K562 (cell line): Measurements from ENCODE around the gene KRTAP15-1. TPM values are rescaled to one million over a fixed set of nuclear protein-coding genes. Genes with fewer than 3 reads are reported as not detected.

Experiments used
- ATAC-seq: fragments of 200-7000 bp; cut with Tn5 transposase; 3 replicates; pipeline ENCODE4 v1.9.1; 2020; ENCODE audit warnings: moderate library complexity
- BruUV-seq: library from RNA; stranded (reverse); fragments of 400-500 nt; replicated peaks from 2 replicates; lab custom pipeline; 2021; lab: Mats Ljungman, UMichigan
- CTCF ChIA-PET: fragments of 300-600 bp; formaldehyde crosslinking; extraction: SDS; loops from one replicate; lab custom pipeline; 2021; ENCODE audit warnings: low intra/inter-chr PET ratio; lab: Yijun Ruan, JAX
- POLR2A ChIA-PET: fragments of 300-600, 350-650 bp; sonication (Branson Sonifier 250); formaldehyde crosslinking; extraction: SDS; loops from one replicate; lab custom pipeline; 2021; ENCODE audit warnings: antibody characterized with exemption, inconsistent platforms; lab: Yijun Ruan, JAX
- DNase-seq, 4 experiments: peaks; one replicate each; pipeline versions ENCODE4 v3.0.0 to v3.0.0-alpha.2; 2011 to 2018; ENCODE audit warnings: low spot score in 3 of 4, mixed read lengths in 3 of 4; ENCODE audit errors: extremely low read depth in 1 of 4
- FAIRE-seq: peaks from 2 replicates; lab custom pipeline; 2011; peaks lifted over from hg19 to GRCh38; lab: Jason Lieb, UNC
- H2AFZ ChIP-seq: 2 replicates; pipeline ENCODE4 v1.6.0; 2011; ENCODE audit warnings: low read depth, low read length, control low read depth, inconsistent platforms
- H3K27ac ChIP-seq: fragments of 200-600 bp; 3 replicates; pipeline ENCODE4 v1.8.0; 2011; ENCODE audit warnings: low read depth, mild to moderate bottlenecking, control low read depth, inconsistent platforms, low read length, moderate library complexity, mixed read lengths; ENCODE audit errors: extremely low read depth
- H3K27me3 ChIP-seq, 2 experiments: fragments of 300-600 bp in 1 of 2; 2 replicates in 1 of 2; 3 replicates in 1 of 2; pipeline versions ENCODE4 v1.6.0 to v1.8.0; 2011; ENCODE audit warnings: inconsistent platforms in 2 of 2, low read length in 2 of 2, mild to moderate bottlenecking in 1 of 2, mixed read lengths in 1 of 2, moderate library complexity in 1 of 2; ENCODE audit not compliant: control insufficient read depth in 2 of 2, insufficient read depth in 2 of 2
- H3K36me3 ChIP-seq: fragments of 300-600 bp; 3 replicates; pipeline ENCODE4 v1.8.0; 2011; ENCODE audit warnings: mild to moderate bottlenecking, low read length, inconsistent platforms; ENCODE audit not compliant: control insufficient read depth, insufficient read depth
- H3K4me1 ChIP-seq, 2 experiments: fragments of 200-600 bp in 1 of 2; replicated peaks in 1 of 2; 2 replicates in 1 of 2; 3 replicates in 1 of 2; pipeline versions ENCODE4 v1.5.1 to v1.8.0; 2011; ENCODE audit warnings: inconsistent platforms in 2 of 2, low read length in 2 of 2, mild to moderate bottlenecking in 1 of 2, mixed read lengths in 1 of 2, moderate library complexity in 1 of 2; ENCODE audit not compliant: control insufficient read depth in 2 of 2, insufficient read depth in 2 of 2
- H3K4me2 ChIP-seq: 2 replicates; pipeline ENCODE4 v1.6.1; 2011; ENCODE audit warnings: low read length, control low read depth, inconsistent platforms, mixed read lengths; ENCODE audit not compliant: insufficient read depth
- H3K4me3 ChIP-seq: fragments of 200-600 bp; sonication (generic), shearing (Covaris generic); 2 replicates; pipeline ENCODE4 v1.5.1; 2016; ENCODE audit warnings: control low read depth, inconsistent platforms
- H3K79me2 ChIP-seq: fragments of 200-600 bp; 3 replicates; pipeline ENCODE4 v1.8.0; 2011; ENCODE audit warnings: low read length, inconsistent platforms; ENCODE audit not compliant: control insufficient read depth, insufficient read depth
- H3K9ac ChIP-seq, 2 experiments: 2 replicates each; pipeline versions ENCODE4 v1.6.0 to v1.6.1; 2011; ENCODE audit warnings: low read depth in 2 of 2, low read length in 2 of 2, control low read depth in 1 of 2, inconsistent platforms in 1 of 2, mild to moderate bottlenecking in 1 of 2, mixed read lengths in 1 of 2; ENCODE audit not compliant: insufficient read depth in 1 of 2
- H3K9me1 ChIP-seq: one replicate; pipeline ENCODE4 v1.6.0; 2011; ENCODE audit warnings: inconsistent platforms, mild to moderate bottlenecking, low read length, moderate library complexity; ENCODE audit not compliant: control insufficient read depth, insufficient read depth
- H3K9me3 ChIP-seq: replicated peaks from 2 replicates; pipeline ENCODE4 v1.5.1; 2011; ENCODE audit warnings: low read depth, low read length, inconsistent platforms; ENCODE audit not compliant: control insufficient read depth, insufficient read depth
- H4K20me1 ChIP-seq: replicated peaks from 2 replicates; pipeline ENCODE4 v1.6.1; 2011; ENCODE audit warnings: low read length, inconsistent platforms, mixed read lengths; ENCODE audit not compliant: control insufficient read depth, insufficient read depth
- CXXC5 ChIP-seq: fragments of 250-450 bp; sonication (Bioruptor Pico); IDR thresholded peaks from 2 replicates; pipeline ENCODE4 v1.8.0; 2022; ENCODE audit warnings: inconsistent platforms, mild to moderate bottlenecking, moderate library complexity
- KDM1A ChIP-seq, 2 experiments: fragments of 450-650 bp; IDR thresholded peaks; 2 replicates each; pipeline ENCODE4 v1.6.1; 2016; ENCODE audit warnings: mild to moderate bottlenecking in 2 of 2
- NUFIP1 ChIP-seq: fragments of 450-650 bp; IDR thresholded peaks from 2 replicates; pipeline ENCODE4 v1.6.1; 2018; ENCODE audit not compliant: partially characterized antibody
- TOE1 ChIP-seq, 2 experiments: fragments of 450-650 bp in 1 of 2; sonication (generic) in 1 of 2; formaldehyde crosslinking in 1 of 2; IDR thresholded peaks; 2 replicates each; pipeline versions ENCODE4 v1.7.1 to v1.8.0; 2016 to 2022; ENCODE audit warnings: borderline replicate concordance in 2 of 2, mild to moderate bottlenecking in 2 of 2, antibody characterized with exemption in 1 of 2, inconsistent platforms in 1 of 2, low read depth in 1 of 2, missing genetic modification reagents in 1 of 2, moderate library complexity in 1 of 2
- ZNF174 ChIP-seq: fragments of 250-450 bp; sonication (Bioruptor Pico); IDR thresholded peaks from 2 replicates; pipeline ENCODE4 v1.4.0; 2020; ENCODE audit warnings: mild to moderate bottlenecking
- ZNF24 ChIP-seq: fragments of 450-650 bp; IDR thresholded peaks from 2 replicates; pipeline ENCODE4 v1.6.1; 2016
- ZNF263 ChIP-seq: sonication (generic); formaldehyde crosslinking; IDR thresholded peaks from 2 replicates; pipeline ENCODE4 v1.8.0; 2022; ENCODE audit warnings: mild to moderate bottlenecking, missing genetic modification reagents, borderline replicate concordance
- ZNF780A ChIP-seq: fragments of 250-450 bp; sonication (Bioruptor Pico); IDR thresholded peaks from 2 replicates; pipeline ENCODE4 v1.5.0; 2021; ENCODE audit warnings: mild to moderate bottlenecking
- WGBS: fragments of 100-300 bp; shearing (Covaris generic); methylation state at CpG from one replicate; pipeline ENCODE4 v1.1.6; 2016; ENCODE audit warnings: low coverage, mixed read lengths; ENCODE audit not compliant: insufficient coverage; ENCODE audit errors: missing lambda C conversion rate; 5-methylcytosine and 5-hydroxymethylcytosine counted together
- in situ Hi-C: fragments of 300-500 bp; cut with MboI; formaldehyde crosslinking; loops from 4 replicates; pipeline ENCODE4 v1.15.0; 2018; ENCODE audit warnings: inconsistent platforms, mixed read lengths
- intact Hi-C: fragments of 100-400 bp; cut with micrococcal nuclease; formaldehyde crosslinking; loops from 2 replicates; pipeline ENCODE4 v1.14.2; 2022
- polyA plus RNA-seq, 8 experiments: library from polyadenylated mRNA; depleted of rRNA in 4 of 8; stranded (reverse) in 5 of 8; unstranded in 3 of 8; fragments of >200 nt; fragmentation: Nextera tagmentation in 2 of 8; fragmentation: Illumina TruSeq in 1 of 8; extraction: Ambion mirVana in 2 of 8; extraction: Trizol in 1 of 8; gene quantifications; 2 replicates each; pipeline versions ENCODE4 v1.2.1 to v1.2.3, GENCODE V29; 2011 to 2014; ENCODE audit warnings: inconsistent platforms in 1 of 8, missing spikeins in 1 of 8
- total RNA-seq, 7 experiments: library from RNA; depleted of rRNA in 6 of 7; stranded (reverse); fragments of >200 nt in 6 of 7; fragmentation: Illumina TruSeq in 2 of 7; extraction: Trizol in 2 of 7; gene quantifications; 2 replicates each; pipeline versions ENCODE4 v1.2.1 to v1.2.3, GENCODE V29; 2011 to 2021; ENCODE audit warnings: low replicate concordance in 1 of 7
- TF ChIP-seq, protein P1 (sequence below): fragments of 450-650 bp; formaldehyde crosslinking; IDR thresholded peaks from 2 replicates; pipeline ENCODE4 v1.4.0; 2022; ENCODE audit warnings: missing genetic modification characterization
- TF ChIP-seq, protein P2 (sequence below): sonication (generic); formaldehyde crosslinking; IDR thresholded peaks from 2 replicates; pipeline ENCODE4 v1.8.0; 2022; ENCODE audit warnings: mild to moderate bottlenecking, missing genetic modification reagents
- TF ChIP-seq, protein P3 (sequence below): fragments of 450-650 bp; IDR thresholded peaks from 2 replicates; pipeline ENCODE4 v1.6.1; 2016; ENCODE audit warnings: mild to moderate bottlenecking

Gene KRTAP15-1
- total and polyA plus RNA-seq, 9 of the 15 experiments (the other 6 are each of a cell fraction or from before 2014, with no cell fraction given) = not detected

DNA sequence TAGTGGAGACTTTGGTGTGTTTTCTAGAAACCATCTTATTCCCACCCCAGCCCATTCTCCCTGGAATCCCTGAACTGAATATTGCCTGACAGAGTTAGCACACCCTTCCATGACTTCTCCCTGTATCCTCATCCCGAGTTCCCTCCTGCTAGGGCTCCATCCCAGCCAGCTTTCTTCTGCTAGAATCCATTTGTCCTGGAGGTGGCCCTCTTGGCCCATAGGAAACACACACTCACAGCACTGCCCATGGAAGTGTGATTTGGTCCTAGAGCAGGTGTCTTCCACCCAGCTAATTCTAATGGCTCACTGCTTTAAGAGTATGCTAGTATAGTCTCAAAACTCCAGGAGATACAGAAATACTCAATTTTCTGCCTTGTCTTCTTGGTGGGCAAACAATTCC, 4.1 kb downstream of the KRTAP15-1 start:
- Histone ChIP-seq H3K4me3 (no peak overlapping the region), H3K9me1 (no peaks in the 10 kb centered on the region), H3K9ac (no peak overlapping the region), H3K27me3 (no peaks in the 10 kb centered on the region), H4K20me1 (no peaks in the 10 kb centered on the region), H3K4me2 (no peak overlapping the region), H3K4me1 (no peaks in the 10 kb centered on the region), H3K36me3 (no peaks in the 10 kb centered on the region), H3K9me3 (no peaks in the 10 kb centered on the region; the same call in 1 of the 2 replicates), H3K27ac (no peak overlapping the region), H2AFZ (no peak overlapping the region), H3K79me2 (no peaks in the 10 kb centered on the region)
- no peak for ATAC-seq
- no peak for DNase-seq
- TF ChIP-seq NUFIP1 (no peak), TOE1 (IDR thresholded peaks at IDR 0.05; ENCODE audit: borderline replicate concordance) (no peak), TOE1 (CRISPR knock-in tag; IDR thresholded peaks at IDR 0.05; ENCODE audit: borderline replicate concordance, low read depth) (no peak)
- TF ChIP-seq, protein P1, sequence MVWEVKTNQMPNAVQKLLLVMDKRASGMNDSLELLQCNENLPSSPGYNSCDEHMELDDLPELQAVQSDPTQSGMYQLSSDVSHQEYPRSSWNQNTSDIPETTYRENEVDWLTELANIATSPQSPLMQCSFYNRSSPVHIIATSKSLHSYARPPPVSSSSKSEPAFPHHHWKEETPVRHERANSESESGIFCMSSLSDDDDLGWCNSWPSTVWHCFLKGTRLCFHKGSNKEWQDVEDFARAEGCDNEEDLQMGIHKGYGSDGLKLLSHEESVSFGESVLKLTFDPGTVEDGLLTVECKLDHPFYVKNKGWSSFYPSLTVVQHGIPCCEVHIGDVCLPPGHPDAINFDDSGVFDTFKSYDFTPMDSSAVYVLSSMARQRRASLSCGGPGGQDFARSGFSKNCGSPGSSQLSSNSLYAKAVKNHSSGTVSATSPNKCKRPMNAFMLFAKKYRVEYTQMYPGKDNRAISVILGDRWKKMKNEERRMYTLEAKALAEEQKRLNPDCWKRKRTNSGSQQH (CRISPR knock-in tag) = no peak
- no TSS peak for BruUV-seq
- intact Hi-C loops = no loop called here
- no peak for FAIRE-seq
- ChIA-PET POLR2A (no interaction called here), CTCF (no interaction called here)
- WGBS = 0% methylated on average over 1 of the region's 1 CpG
- in situ Hi-C loops = no loop called here

DNA sequence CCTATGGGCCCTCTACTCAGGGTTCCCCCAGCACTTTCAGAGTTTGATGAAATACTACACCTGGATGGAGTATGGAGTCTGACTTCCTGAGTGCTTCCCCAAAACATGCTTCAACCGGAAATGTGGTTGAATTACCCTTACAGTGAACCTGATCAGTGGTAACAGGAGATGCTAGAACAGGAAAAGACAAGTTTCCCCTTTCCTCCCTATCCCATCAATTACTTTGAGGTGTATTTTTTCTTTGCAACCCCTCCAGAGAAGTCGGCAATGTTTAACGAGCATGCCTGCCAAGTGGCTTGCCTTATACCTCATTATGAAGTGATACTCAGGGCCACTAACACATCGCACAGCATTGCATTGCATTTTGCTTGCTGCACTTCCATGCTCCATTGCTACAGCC, 7.0 kb downstream of the KRTAP15-1 start:
- H2AFZ ChIP-seq = no peak overlapping the region
- no peak for FAIRE-seq
- intact Hi-C loops = no loop called here
- H3K36me3 ChIP-seq = no peaks in the 10 kb centered on the region
- no peak overlapping the region for H3K4me3 ChIP-seq
- in situ Hi-C loops = no loop called here
- no peak for DNase-seq
- no peak for ATAC-seq
- H4K20me1 ChIP-seq = no peaks in the 10 kb centered on the region
- H3K9me1 ChIP-seq = no peaks in the 10 kb centered on the region
- WGBS = under 1% methylated on average over 4 of the region's 4 CpGs
- BruUV-seq = no TSS peak
- CTCF ChIA-PET = no interaction called here
- H3K9me3 ChIP-seq = no peaks in the 10 kb centered on the region
- no peaks in the 10 kb centered on the region for H3K27me3 ChIP-seq
- H3K4me2 ChIP-seq = no peak overlapping the region
- H3K9ac ChIP-seq = no peak overlapping the region
- POLR2A ChIA-PET = no interaction called here
- no peaks in the 10 kb centered on the region for H3K79me2 ChIP-seq
- no peak overlapping the region for H3K27ac ChIP-seq
- no peaks in the 10 kb centered on the region for H3K4me1 ChIP-seq
- TF ChIP-seq ZNF263 (CRISPR knock-in tag) = no peak
- no peak for TF ChIP-seq CXXC5 (CRISPR knock-in tag)
- TF ChIP-seq KDM1A (IDR thresholded peaks at IDR 0.05) = no peak
- no peak for TF ChIP-seq ZNF24
- no peak for TF ChIP-seq ZNF780A
- TF ChIP-seq, protein P2, sequence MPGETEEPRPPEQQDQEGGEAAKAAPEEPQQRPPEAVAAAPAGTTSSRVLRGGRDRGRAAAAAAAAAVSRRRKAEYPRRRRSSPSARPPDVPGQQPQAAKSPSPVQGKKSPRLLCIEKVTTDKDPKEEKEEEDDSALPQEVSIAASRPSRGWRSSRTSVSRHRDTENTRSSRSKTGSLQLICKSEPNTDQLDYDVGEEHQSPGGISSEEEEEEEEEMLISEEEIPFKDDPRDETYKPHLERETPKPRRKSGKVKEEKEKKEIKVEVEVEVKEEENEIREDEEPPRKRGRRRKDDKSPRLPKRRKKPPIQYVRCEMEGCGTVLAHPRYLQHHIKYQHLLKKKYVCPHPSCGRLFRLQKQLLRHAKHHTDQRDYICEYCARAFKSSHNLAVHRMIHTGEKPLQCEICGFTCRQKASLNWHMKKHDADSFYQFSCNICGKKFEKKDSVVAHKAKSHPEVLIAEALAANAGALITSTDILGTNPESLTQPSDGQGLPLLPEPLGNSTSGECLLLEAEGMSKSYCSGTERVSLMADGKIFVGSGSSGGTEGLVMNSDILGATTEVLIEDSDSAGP (CRISPR knock-in tag) = no peak
- TF ChIP-seq, protein P3, sequence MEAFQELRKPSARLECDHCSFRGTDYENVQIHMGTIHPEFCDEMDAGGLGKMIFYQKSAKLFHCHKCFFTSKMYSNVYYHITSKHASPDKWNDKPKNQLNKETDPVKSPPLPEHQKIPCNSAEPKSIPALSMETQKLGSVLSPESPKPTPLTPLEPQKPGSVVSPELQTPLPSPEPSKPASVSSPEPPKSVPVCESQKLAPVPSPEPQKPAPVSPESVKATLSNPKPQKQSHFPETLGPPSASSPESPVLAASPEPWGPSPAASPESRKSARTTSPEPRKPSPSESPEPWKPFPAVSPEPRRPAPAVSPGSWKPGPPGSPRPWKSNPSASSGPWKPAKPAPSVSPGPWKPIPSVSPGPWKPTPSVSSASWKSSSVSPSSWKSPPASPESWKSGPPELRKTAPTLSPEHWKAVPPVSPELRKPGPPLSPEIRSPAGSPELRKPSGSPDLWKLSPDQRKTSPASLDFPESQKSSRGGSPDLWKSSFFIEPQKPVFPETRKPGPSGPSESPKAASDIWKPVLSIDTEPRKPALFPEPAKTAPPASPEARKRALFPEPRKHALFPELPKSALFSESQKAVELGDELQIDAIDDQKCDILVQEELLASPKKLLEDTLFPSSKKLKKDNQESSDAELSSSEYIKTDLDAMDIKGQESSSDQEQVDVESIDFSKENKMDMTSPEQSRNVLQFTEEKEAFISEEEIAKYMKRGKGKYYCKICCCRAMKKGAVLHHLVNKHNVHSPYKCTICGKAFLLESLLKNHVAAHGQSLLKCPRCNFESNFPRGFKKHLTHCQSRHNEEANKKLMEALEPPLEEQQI = no peak
- no peak for TF ChIP-seq ZNF174 (CRISPR knock-in tag)
